ENCODE measurements around the gene BAIAP2L1.

The BAIAP2L1 gene

GRCh38 chr7:98283127-98283886 lies 117.6 kb downstream of the BAIAP2L1 start:
- no peak overlapping the region for H3K4me3 ChIP-seq (ENCODE audit: low read depth, low read length)
- no peak for DNase-seq (ENCODE audit: low read depth)
- TF ChIP-seq, protein P1, sequence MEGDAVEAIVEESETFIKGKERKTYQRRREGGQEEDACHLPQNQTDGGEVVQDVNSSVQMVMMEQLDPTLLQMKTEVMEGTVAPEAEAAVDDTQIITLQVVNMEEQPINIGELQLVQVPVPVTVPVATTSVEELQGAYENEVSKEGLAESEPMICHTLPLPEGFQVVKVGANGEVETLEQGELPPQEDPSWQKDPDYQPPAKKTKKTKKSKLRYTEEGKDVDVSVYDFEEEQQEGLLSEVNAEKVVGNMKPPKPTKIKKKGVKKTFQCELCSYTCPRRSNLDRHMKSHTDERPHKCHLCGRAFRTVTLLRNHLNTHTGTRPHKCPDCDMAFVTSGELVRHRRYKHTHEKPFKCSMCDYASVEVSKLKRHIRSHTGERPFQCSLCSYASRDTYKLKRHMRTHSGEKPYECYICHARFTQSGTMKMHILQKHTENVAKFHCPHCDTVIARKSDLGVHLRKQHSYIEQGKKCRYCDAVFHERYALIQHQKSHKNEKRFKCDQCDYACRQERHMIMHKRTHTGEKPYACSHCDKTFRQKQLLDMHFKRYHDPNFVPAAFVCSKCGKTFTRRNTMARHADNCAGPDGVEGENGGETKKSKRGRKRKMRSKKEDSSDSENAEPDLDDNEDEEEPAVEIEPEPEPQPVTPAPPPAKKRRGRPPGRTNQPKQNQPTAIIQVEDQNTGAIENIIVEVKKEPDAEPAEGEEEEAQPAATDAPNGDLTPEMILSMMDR (IDR thresholded peaks at IDR 0.05; ENCODE audit: insufficient read depth, low read depth, low read length, missing control alignments), result no peak

DNA sequence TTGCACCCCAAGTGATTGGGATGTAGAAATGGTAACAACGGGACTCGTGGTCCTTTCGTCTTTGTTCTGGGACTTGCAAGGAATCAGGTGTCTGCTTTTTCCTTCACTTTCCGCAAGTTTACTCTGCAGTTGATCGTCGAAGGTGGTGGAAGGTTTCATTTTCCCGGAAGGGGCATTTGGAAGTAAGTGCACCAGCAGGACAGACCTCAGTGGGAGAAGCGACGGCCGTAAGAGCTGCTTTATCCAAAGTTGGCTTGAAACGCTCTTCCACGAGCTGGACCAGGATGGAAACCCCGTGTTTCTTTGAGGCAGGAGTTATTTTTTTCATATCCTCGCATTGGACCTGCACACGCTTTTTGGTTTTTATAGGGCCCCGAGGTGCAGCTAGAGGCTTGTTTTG lies 118.2 kb downstream of the BAIAP2L1 start:
- DNase-seq (ENCODE audit: low read depth), result no peak
- TF ChIP-seq, protein P1 (IDR thresholded peaks at IDR 0.05; ENCODE audit: insufficient read depth, low read depth, low read length, missing control alignments), result no peak
- H3K4me3 ChIP-seq (ENCODE audit: low read depth, low read length), result peak overlapping the region; percentile 77

GRCh38 chr7:98281757-98282606 lies 118.9 kb downstream of the BAIAP2L1 start:
- peak; percentile 32 for DNase-seq (ENCODE audit: low read depth)
- TF ChIP-seq, protein P1 (IDR thresholded peaks at IDR 0.05; ENCODE audit: insufficient read depth, low read depth, low read length, missing control alignments), result no peak
- peak overlapping the region; percentile 77 for H3K4me3 ChIP-seq (ENCODE audit: low read depth, low read length)

- H3K4me3 ChIP-seq (ENCODE audit: low read depth, low read length), result peak within 1 kb of the TSS; percentile 85
- DNase-seq (ENCODE audit: low read depth), result peak; percentile 94
- TF ChIP-seq, protein P1 (IDR thresholded peaks at IDR 0.05; ENCODE audit: insufficient read depth, low read depth, low read length, missing control alignments), result no peak
Observed at GRCh38 chr7:98280791-98281756, 119.8 kb downstream of the BAIAP2L1 start, which contains the start of gene BRI3. Gene BRI3 (plus strand): TSS chr7:98281686. CDS start chr7:98281796, 110 bp downstream.

DNA sequence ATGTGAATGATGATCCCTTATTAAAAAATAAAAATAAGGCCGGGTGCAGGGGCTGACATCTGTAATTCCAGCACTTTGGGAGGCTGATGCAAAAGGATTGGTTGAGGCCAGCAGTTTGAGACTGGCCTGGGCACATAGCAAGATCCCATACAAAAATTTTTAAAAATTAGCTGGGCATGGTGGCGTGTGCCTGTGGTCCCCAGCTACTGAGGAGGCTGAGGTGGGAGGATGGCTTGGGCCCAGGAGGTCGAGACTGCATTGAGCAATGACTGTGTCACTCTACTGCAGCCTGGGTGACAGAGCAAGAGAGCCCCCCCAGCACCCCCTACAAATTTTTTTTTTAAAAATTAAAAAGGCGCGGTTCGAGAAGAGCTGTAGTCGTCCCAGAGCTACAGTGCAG lies 120.6 kb downstream of the BAIAP2L1 start:
- TF ChIP-seq, protein P1 (IDR thresholded peaks at IDR 0.05; ENCODE audit: insufficient read depth, low read depth, low read length, missing control alignments), result no peak
- peak overlapping the region; percentile 85 for H3K4me3 ChIP-seq (ENCODE audit: low read depth, low read length)
- no peak for DNase-seq (ENCODE audit: low read depth)

GRCh38 chr7:98278936-98279335 lies 122.0 kb downstream of the BAIAP2L1 start:
- DNase-seq (ENCODE audit: low read depth), result no peak

More at GRCh38 chr7:98278936-98279335, 122.0 kb downstream of the BAIAP2L1 start:
- TF ChIP-seq, protein P1 (IDR thresholded peaks at IDR 0.05; ENCODE audit: insufficient read depth, low read depth, low read length, missing control alignments), result no peak
- H3K4me3 ChIP-seq (ENCODE audit: low read depth, low read length), result no peak overlapping the region
